Cerebellar nuclear complex (tissue), 1 donor: Measurements from ENCODE around the gene NHEJ1.

Experiments
- DNase-seq, 2 experiments: peaks; one replicate each; lab custom pipeline; 2025; lab: John Stamatoyannopoulos, UW

NHEJ1 gene

DNA sequence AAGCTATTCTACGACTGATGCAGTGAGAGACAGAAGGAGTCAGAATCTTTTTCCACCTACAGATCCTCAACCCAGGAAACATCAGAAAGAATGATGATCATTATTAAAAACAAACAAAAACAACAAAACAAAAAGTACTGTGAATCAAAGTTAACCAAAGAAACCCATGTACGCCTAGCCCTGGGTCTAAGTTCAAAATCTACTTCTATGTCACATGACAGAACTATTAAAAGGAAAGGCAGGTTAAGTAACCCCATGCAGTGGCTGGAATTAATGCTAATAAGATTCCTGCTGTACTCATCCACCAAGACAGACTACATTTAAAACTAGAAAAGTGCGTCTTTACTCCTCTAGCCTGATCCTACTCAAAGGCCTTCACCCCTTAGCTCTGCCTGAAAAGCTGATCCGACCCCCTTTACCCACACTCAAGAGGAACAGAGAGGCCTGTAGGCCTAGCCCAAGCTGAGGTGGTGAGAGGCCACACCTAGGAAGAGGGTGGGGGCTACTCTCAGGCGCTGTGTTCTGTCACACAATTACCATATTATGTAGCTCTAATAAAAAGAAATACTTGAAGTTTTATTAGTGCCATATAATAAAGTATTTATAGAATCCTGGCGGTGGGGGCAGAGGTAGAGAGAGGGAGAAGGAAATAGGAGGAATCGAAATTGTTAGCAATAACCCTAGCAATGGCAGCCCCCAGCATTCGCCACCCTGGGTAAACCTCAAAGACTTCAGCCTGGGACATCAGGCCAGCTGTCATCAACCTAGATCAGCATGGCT is 37.1 kb downstream of the NHEJ1 start:
- DNase-seq, result no peak

DNA sequence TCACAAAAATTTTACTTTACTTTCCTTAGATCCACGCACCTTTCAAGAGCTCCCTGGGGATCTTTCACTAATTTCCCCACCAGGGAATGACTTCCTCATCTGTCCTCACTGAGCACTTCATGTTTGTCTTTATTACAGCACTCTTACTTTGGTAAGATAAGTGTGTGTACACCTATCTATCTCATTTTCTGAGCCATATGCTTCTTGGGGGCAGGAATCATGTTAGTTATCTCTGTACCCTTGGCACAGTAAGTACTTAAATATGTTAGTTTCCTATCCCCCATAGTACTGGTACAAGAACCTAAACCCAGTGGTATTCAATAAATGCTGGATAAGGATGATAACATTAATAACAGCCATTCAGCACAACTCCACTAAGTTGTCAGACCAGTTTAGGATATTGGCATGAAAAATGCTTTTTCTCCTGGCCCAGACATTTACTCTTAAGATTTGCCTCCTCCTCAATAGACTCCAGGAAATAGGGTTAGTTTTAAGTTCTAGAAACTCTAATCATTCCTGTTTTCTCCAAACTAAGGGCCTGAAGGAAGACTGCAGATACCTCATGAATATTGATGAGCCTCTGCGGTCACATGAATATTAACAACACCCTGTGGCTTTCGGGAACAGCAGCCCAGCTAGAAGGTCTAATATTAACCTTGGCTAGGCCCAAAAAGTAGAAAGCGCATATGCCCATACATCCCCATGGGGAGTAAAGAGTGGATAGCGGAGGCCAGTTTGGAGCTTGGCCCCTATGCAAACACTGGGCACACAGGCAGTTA is 38.2 kb downstream of the NHEJ1 start:
- DNase-seq, result no peak

GRCh38 chr2:219120082-219120481 is 40.5 kb downstream of the NHEJ1 start:
- DNase-seq, result no peak

DNA sequence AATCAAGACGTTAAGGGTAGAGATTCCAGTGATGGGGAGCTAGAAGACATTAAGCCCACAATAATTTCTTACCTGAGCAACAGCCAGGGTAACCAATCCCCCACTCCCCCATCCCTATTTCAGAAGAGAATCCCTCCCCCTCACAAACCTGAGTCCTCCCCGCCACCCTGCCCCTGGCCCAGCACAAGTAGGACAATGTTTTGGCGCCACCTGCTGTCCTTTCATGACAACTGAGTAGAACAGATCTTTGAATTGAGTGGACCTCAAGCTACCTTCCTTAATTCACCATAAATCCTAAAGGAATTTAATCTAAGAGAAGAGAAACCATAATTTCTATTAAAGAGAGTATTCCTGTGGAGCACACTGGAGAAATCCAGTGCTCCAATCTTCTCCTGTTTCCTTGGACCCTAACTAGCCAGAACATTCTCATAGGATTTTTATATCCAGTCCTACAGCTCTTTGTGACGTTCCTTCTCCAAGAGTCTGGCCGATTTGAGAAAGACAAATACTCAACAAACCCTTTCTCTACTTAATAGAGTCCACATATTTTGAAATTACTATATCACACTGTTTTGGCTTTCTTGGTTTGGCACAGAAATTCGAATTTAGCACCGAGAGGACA is 41.1 kb downstream of the NHEJ1 start:
- DNase-seq, result peak in 1 of 2 experiments; percentile 3

DNA sequence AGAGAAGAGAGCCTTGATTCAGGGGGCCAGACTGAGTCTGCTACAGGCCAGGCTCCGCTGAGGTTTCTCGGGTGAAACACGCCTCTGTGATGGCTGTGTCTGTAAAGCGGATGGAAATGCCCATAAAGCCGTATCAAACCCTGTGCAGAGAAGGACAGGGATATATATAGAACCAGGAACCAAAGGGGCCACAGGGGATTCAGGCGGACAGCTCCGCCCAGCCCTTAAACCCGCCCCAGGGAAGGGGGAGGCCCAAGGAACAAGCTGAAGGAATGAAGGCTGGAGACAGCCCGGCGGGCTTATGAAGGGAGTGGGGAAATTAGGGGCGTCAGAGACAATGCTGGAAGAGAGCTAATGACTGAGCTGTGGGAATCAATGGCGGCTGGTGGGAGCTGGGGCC is 42.1 kb downstream of the NHEJ1 start:
- no peak for DNase-seq

GRCh38 chr2:219116776-219117646 is 43.6 kb downstream of the NHEJ1 start:
- no peak for DNase-seq

GRCh38 chr2:219112651-219113338 is 47.8 kb downstream of the NHEJ1 start:
- DNase-seq, result no peak

DNA sequence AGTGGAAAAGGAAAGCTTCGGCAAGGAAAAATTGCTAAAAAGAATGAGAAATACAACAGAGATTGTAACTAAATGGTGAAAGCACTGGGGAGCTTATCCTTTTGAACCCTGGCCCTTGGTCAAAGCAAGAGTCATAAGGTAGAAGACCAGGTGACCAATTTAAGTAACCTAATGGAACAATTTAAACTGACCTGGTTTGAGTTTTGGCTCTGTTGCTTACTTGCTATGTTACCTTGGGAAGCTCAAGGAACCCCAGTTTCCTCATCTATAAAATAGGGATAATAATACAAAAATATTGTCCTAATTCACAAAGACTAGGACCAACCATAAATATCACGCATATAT is 48.6 kb downstream of the NHEJ1 start:
- DNase-seq, result no peak

DNA sequence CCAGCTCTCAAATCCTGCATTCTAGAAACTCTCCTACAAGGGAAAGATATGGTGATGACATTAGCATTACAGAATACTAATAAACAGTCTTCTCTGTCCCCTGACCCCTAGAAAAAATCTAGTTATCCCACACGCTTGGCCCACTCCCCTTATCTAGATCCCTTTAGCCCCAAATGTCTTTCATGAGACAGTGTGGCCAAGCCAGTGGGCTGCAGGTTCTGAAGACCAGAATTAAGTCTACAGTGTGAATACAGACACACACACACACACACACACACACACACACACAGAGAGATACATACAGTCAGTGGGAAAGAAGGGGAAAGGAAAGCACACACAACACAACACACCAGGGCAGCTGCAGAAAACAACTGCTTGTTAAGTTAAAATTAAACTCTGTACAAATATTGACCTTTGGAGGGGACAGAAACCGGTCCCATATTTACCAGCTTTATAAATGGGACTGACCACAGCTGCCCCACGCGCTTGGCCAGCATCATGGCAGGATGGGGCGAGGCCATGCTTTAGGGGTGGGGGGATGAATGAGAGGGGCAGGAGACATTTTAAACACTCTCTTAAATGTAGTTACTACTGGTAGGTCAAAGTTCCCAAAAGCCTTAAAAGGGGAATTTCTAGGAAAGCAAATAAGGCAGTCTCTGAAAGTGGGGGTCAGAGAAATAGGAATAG is 49.1 kb downstream of the NHEJ1 start:
- DNase-seq, result no peak

GRCh38 chr2:219109471-219109870 is 51.1 kb downstream of the NHEJ1 start:
- no peak for DNase-seq

DNA sequence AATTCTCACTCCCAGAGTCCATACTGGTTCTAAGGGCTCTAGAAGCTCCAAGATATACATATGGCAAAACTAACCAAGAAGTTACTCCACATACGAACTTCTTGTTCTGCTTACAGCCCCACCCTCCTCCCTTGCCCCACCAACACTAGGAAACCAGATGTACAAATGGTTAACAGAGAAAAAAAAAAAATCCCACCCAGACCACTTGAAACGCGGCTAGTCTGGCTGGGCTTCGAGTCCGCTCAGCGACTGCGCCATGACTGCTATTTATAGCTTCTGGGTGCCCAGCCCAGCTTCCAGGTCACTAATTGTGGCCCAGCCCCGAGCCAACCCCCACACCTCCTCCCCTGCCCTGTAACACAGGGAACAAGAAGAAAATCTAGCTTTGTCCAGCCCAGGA is 52.9 kb downstream of the NHEJ1 start:
- DNase-seq, result no peak

DNA sequence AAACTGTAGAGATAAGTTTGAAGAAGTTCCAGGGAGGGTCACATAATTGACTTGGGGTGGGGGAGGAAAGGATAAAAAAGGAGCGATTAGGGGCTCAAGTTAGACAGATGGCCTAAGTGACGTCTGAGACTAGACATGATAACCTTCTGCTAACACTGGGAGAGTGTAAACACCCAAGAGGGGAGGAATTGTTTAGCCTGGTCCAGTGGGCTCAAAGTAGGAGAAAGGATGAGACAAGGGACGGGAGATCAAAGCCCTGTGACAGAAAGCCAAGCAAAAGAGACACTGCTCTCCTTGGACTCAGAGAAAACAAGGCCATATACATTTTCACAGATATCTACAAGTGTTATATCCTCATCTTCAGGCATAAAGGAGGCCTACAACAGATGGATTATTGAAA is 54.4 kb downstream of the NHEJ1 start:
- no peak for DNase-seq

DNA sequence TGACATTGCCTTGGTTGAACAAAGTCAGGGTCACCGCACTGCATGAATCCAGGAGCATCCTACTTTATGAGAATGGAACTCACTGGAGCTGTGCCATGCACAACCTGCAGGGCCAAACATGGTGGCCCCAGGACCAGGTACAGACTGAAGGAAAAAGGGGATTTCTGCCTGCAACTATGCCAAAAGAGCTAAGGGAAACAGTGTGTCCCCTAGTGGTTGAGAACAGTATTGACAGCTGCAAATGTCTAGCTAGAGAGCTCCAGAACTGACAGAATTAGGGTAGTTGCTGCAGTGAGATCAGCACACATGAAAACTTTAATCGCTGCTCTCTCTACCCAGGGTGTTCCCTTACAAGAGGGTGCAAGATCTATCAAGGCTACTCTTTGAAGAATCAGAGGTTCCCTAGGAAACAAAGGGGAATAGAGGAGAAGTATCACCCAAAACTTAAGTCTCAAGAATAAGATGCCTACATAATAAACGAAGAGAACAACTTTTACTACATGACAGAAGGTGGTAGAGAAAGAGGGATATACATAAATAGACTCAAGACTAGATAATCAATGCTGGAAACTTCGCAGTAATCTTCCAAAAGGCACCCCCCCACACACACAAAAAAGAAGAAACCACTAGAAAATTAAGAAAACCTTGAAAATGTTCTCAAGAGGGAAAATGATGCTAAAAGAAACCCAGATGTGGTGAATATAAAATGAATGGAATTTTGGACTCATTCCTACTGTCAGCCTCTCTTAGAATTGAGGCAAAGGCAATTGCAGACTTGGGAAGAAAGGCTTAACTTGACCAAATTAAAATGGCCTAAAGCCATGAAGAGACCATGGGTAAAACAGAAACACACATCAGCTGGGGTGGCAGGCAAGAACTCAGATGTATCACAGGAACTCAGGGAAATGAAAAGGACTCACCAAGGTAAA is 56.2 kb downstream of the NHEJ1 start:
- DNase-seq, result no peak

DNA sequence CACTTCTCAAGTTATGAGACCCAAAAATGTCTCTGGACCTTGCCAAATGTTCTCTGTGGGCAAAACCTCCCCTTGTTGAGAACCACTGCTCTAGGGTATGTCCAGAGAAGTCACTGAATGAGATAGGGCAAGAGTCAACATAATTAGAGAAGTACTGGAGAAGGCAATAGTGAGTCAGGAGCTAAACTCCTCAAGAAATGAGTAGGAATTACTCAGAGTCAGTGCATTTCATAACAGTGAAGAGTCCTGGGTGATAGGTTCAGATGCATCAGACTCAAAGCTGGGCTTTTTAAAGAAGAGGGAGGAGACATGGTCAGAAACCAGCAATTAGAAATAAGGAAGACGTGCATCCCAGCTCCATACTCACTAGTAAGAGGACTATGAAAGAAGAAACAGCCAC is 61.3 kb downstream of the NHEJ1 start:
- no peak for DNase-seq

DNA sequence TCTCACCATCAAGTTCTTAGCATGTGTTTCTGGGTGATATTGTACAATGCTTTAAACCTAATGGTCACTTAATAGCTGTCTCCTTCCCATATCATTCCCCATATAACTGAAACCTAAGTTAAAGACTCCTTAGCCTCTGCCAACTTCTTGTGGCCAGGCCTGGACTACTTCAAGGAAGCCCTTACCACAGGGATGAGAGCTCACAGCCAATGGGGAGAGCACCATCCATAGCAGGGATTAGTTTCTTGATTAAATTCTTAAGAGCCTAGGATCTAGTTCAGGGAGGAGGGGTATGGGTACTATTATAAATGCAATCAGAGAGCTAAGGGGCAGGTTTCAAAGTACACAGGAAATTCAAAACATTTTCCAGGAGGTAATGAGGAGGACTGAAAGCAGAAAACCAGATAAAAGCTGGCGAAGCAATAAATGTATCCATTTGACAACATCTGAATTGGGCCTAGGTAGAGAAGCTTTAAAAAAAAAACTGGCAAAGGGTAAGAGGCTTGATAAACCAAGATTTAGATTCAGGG is 65.1 kb downstream of the NHEJ1 start:
- no peak for DNase-seq

DNA sequence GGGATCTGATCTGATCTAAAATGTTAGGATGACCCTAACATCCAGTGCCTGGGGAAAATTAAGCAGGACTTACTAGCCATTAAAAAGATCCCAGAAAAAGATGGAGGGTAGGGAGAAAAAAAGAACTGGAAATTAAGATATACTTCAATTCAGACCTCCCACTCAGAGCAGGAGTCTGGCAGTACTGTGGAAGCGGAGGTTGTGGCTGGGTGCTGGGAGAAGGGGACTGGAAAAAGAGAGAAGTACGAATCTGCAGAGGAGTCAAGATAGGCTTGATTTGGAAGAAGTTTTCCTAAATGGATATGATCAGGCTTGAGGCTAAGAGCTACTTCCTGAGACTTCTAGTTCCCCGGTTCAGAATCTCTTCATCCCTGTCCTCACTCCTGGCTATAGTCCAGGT is 66.4 kb downstream of the NHEJ1 start:
- no peak for DNase-seq

DNA sequence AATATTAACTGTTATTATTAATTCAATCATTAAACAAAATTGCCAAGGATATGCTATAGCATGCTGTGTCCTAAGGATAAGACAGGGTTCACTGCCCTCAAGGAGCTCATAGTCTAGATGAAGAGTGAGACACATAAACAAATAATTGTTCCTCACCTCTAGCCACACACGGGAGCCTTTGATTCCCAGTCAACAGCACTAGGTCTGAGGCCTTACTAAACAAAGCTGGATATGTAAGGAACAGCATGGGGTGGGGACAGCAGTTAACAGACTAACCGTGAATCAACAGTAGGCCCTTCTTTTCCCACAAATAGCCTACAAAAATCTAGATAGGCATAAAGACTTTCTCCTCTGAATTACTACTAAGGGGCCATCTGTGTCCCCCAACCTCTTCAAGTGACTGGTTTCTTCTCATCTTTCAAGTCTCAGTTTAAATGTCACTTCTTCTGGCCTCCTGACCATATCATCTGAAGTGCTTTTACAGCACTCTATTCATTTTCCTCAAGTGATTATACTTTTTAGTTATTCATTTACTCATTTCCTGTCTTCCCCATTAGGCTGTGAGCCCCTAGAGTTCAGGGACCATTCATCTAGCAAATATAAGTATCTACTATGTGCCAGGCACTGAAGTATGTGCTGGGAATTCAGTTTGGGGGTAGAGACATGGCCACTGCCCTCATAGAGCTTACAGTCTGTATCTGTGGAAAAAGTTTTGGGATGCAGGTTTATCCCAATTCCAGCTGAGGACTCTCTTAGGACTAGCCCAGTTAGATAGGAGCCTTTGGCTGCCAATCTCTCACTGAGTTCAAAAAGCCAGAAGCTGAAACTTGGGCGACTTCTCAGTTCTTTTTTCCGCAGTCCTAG is 69.9 kb downstream of the NHEJ1 start:
- no peak for DNase-seq

- DNase-seq, result no peak
Observed at GRCh38 chr2:219089330-219089729, 71.3 kb downstream of the NHEJ1 start.

GRCh38 chr2:219087848-219088247 is 72.8 kb downstream of the NHEJ1 start:
- no peak for DNase-seq
